Motor neuron (in vitro differentiated cells): ENCODE measurements around the gene DUSP3. TPM values are rescaled to one million over a fixed set of nuclear protein-coding genes. Genes with fewer than 3 reads are reported as not detected.

Source experiments
- ATAC-seq, 8 experiments: fragments of 200-7000 bp; cut with Tn5 transposase; replicated peaks in 6 of 8; 2 replicates each; pipeline ENCODE4 v1.8.0; 2021; ENCODE audit warnings: mild to moderate bottlenecking in 8 of 8, moderate library complexity in 8 of 8
- H3K27ac ChIP-seq, 2 donors: fragments of 250-450 bp; sonication (Bioruptor Pico); 2 replicates each; pipeline ENCODE4 v1.9.0; 2021; ENCODE audit warnings: antibody characterized with exemption in 2 of 2, mild to moderate bottlenecking in 2 of 2, moderate library complexity in 1 of 2
- H3K4me1 ChIP-seq, 2 donors: fragments of 250-450 bp; sonication (Bioruptor Pico); replicated peaks in 1 of 2; 2 replicates each; pipeline ENCODE4 v1.6.1; 2021; ENCODE audit warnings: antibody characterized with exemption in 2 of 2, mild to moderate bottlenecking in 2 of 2, moderate library complexity in 1 of 2
- H3K4me3 ChIP-seq, 5 donors: fragments of 250-450 bp; sonication (Bioruptor Pico); 2 replicates each; pipeline ENCODE4 v1.9.0; 2021; ENCODE audit warnings: antibody characterized with exemption in 5 of 5, mild to moderate bottlenecking in 5 of 5, moderate library complexity in 4 of 5
- WGBS, 10 experiments: fragments of 450-650 bp; shearing (Covaris generic); methylation state at CpG; one replicate each; pipeline ENCODE4 v1.0.0; 2022; 5-methylcytosine and 5-hydroxymethylcytosine counted together
- in situ Hi-C, 9 experiments: fragments of 400-800 bp; cut with MboI; loops; one replicate each; pipeline ENCODE4 v1.15.0; 2021; ENCODE audit warnings: low sequenced_read_pairs in 9 of 9, low pct_unique_long_range_greater_than_20kb in 2 of 9; ENCODE audit not compliant: unreplicated experiment in 9 of 9
- total RNA-seq, 8 experiments: library from RNA; unstranded; fragments of 300-600 nt; gene quantifications; 2 replicates each; pipeline versions ENCODE4 v1.2.3 to v1.2.4, GENCODE V29; 2022

DUSP3 gene
- total RNA-seq, 8 experiments from 2014 or later: 18.6 to 58.2 (median 25.3) TPM

- H3K27ac ChIP-seq: no peak overlapping the region
- WGBS, 10 experiments: 53 to 86% (median 73%) methylated on average over 3 to 6 of the region's 6 CpGs
These were observed 60.9 kb downstream of the DUSP3 start for GRCh38 chr17:43717913-43718312.

More at GRCh38 chr17:43717913-43718312, 60.9 kb downstream of the DUSP3 start:
- H3K4me3 ChIP-seq: no peak overlapping the region
- H3K4me1 ChIP-seq: peaks cover 7 to 15% of the 10 kb centered on the region in 2 donors
- no peak for ATAC-seq
- in situ Hi-C loops: no loop called here

Other genes with a start within 250 kb of the DUSP3 start
- 10 to 100 TPM in 3 of 8 experiments, 1 to 10 TPM in 5; 2.2 to 41.3 (median 6.3) TPM for gene ETV4, start 232.6 kb downstream of the DUSP3 start, total RNA-seq
- under 1 TPM in 7 of 8 experiments, not detected in 1; 0.05 to 0.56 (median 0.36) TPM for gene MEOX1, start 117.1 kb downstream of the DUSP3 start, total RNA-seq
- gene SOST, start 20.2 kb downstream of the DUSP3 start, total RNA-seq: under 1 TPM in 5 of 8 experiments, not detected in 3; 0.08 to 0.24 (median 0.11) TPM
- under 1 TPM in 7 of 8 experiments, not detected in 1; 0.05 to 0.43 (median 0.14) TPM for gene CFAP97D1, start 1.5 kb upstream of the DUSP3 start, total RNA-seq
- gene MPP3, start 54.2 kb upstream of the DUSP3 start, total RNA-seq: 10 to 100 TPM in 5 of 8 experiments, 1 to 10 TPM in 3; 1.5 to 26.7 (median 19.3) TPM
- 1 to 10 TPM in 1 of 8 experiments, under 1 TPM in 5, not detected in 2; 0.11 to 1.3 (median 0.39) TPM for gene CD300LG, start 68.2 kb upstream of the DUSP3 start, total RNA-seq
- gene MPP2, start 128.6 kb upstream of the DUSP3 start, total RNA-seq: 10 to 100 TPM in 5 of 8 experiments, 1 to 10 TPM in 2, under 1 TPM in 1; 0.25 to 26.9 (median 18.2) TPM
- gene PPY, start 163.5 kb upstream of the DUSP3 start, total RNA-seq: 1 to 10 TPM in 2 of 8 experiments, under 1 TPM in 1, not detected in 5; 0.54 to 3.5 (median 1.7) TPM
- 1 to 10 TPM in 1 of 8 experiments, under 1 TPM in 2, not detected in 5; 0.27 to 2.8 (median 0.47) TPM for gene PYY, start 175.0 kb upstream of the DUSP3 start, total RNA-seq
- gene NAGS, start 225.6 kb upstream of the DUSP3 start, total RNA-seq: 1 to 10 TPM in 6 of 8 experiments, under 1 TPM in 2; 0.31 to 3.4 (median 1.4) TPM
- gene TMEM101, start 236.0 kb upstream of the DUSP3 start, total RNA-seq: 10 to 100 TPM; 24.5 to 49.3 (median 34.4) TPM